ENCODE measurements around the gene KRT71. TPM values are rescaled to one million over a fixed set of nuclear protein-coding genes. Genes with fewer than 3 reads are reported as not detected.

Gene KRT71
- total and polyA plus RNA-seq, 3 donors from 2014 or later: 0.12 TPM; not detected in 2

DNA sequence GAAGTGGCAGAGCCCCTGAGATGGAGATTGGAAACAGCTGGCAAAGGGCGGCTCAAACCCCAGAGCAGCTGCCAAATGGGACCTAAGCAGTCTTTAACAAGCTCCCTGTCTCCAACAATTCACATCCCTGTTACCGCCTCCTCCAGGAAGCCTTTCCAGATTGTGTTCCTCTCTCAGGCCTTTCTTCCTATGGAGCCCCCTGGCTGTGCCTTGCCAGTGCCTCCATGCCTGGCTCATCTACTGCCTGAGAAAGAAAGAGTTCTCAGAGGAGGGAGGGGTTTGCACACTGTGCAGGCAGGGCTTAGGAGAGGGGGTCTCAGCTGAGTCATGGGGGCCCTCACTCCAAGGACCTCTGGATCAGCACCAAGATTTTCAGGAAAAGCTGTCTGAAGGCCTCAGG, 29.5 kb upstream of the KRT71 start:
- Histone ChIP-seq H3K9me3 (no peaks in the 10 kb centered on the region), H3K27ac (no peak overlapping the region), H3K36me3 (ENCODE audit: low read depth, missing control alignments) (no peaks in the 10 kb centered on the region), H3K27me3 (no peaks in the 10 kb centered on the region), H3K4me1 (no peaks in the 10 kb centered on the region), H3K4me3 (no peak overlapping the region)
- 83 to 84% methylated on average over 2 of the region's 2 CpGs for WGBS, 2 donors
- intact Hi-C loops (cut with DNase I; ENCODE audit: low total_unique reads): no loop called here
- no peak for DNase-seq
- TF ChIP-seq POLR2A (IDR thresholded peaks at IDR 0.05) (no peak), CTCF (IDR thresholded peaks at IDR 0.05) (no peak)

DNA sequence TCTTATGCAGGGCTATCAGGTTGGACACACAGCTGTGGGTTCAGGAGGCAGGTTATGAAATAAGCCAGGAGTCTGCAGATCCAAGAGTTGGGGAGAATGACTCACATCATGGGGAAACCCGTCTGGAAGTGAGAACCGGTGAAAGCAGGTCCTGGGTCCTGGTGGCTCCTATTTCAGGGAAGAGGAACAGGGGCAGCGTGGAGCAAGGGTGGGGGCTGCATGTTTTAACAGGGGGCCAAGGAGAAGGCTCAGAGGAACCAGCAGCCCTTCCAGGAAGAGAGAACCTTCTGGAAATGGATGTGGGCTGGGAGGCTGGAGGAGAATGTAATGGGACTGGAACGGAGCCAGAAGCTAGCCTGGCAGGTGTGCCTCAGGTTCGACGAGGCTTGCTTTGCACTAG, 28.5 kb upstream of the KRT71 start:
- TF ChIP-seq CTCF (IDR thresholded peaks at IDR 0.05): no peak
- no peak for TF ChIP-seq POLR2A (IDR thresholded peaks at IDR 0.05)
- no peak overlapping the region for H3K27ac ChIP-seq
- intact Hi-C loops (cut with DNase I; ENCODE audit: low total_unique reads): no loop called here
- H3K4me1 ChIP-seq: no peaks in the 10 kb centered on the region
- WGBS, 2 donors: 69 to 80% methylated on average over 6 of the region's 6 CpGs
- H3K4me3 ChIP-seq: no peak overlapping the region
- DNase-seq: no peak
- no peaks in the 10 kb centered on the region for H3K27me3 ChIP-seq
- H3K9me3 ChIP-seq: no peaks in the 10 kb centered on the region
- no peaks in the 10 kb centered on the region for H3K36me3 ChIP-seq (ENCODE audit: low read depth, missing control alignments)

GRCh38 chr12:52581066-52581465, 28.1 kb upstream of the KRT71 start:
- intact Hi-C loops (cut with DNase I; ENCODE audit: low total_unique reads): no loop called here
- Histone ChIP-seq H3K4me1 (no peaks in the 10 kb centered on the region), H3K27me3 (no peaks in the 10 kb centered on the region), H3K4me3 (no peak overlapping the region), H3K36me3 (ENCODE audit: low read depth, missing control alignments) (no peaks in the 10 kb centered on the region), H3K9me3 (no peaks in the 10 kb centered on the region), H3K27ac (no peak overlapping the region)
- 93 to 95% methylated on average over 3 to 7 of the region's 7 CpGs for WGBS, 2 donors
- TF ChIP-seq POLR2A (IDR thresholded peaks at IDR 0.05) (no peak), CTCF (IDR thresholded peaks at IDR 0.05) (no peak)
- DNase-seq: no peak

DNA sequence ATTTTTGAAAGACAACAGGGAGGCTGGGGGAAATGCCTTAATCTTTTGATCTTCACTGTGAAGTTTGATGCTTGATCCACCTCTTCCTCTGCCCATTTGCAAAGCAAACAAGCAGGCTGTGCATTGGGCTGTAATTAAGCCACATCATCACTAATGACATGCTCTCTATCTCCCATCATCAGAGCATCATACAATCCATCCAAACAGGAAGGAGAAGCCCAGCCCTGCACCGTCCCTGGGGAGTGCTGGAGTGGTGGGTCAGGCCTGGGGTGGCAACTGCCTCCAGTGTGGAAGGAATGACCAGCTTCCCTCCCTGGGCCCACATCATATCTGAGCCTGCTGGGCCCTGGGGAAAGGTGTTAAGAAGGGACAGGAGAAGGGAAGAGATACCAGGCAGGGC, 27.6 kb upstream of the KRT71 start:
- Histone ChIP-seq H3K4me3 (no peak overlapping the region), H3K9me3 (no peaks in the 10 kb centered on the region), H3K27me3 (no peaks in the 10 kb centered on the region), H3K36me3 (ENCODE audit: low read depth, missing control alignments) (no peaks in the 10 kb centered on the region), H3K27ac (no peak overlapping the region), H3K4me1 (no peaks in the 10 kb centered on the region)
- TF ChIP-seq POLR2A (IDR thresholded peaks at IDR 0.05) (no peak), CTCF (IDR thresholded peaks at IDR 0.05) (no peak)
- intact Hi-C loops (cut with DNase I; ENCODE audit: low total_unique reads): no loop called here
- no peak for DNase-seq
- WGBS, 2 donors: 89 to 93% methylated on average over 1 of the region's 1 CpG
